Measurements from ENCODE around the gene GPRASP3.
A peak's percentile ranks its signal among the peaks of the same experiment; 100 is the strongest.
"Not testable (repeated sequence)": the region's sequence is repeated elsewhere in the genome, so short reads cannot be mapped to it uniquely, and the experiment has no call there.

Gene GPRASP3

GRCh38 chrX:102720237-102721168 is at the start of gene GPRASP3:
GPRASP3 (plus strand) TSS chrX:102720743; CDS start chrX:102748996, 28,253 bp downstream.
- DNase-seq, result peak; percentile 73

- no peak for DNase-seq
Measured at GRCh38 chrX:102672856-102673255, 47.7 kb upstream of the GPRASP3 start.

GRCh38 chrX:102677479-102677878 is 43.1 kb upstream of the GPRASP3 start:
- DNase-seq, result not testable (repeated sequence)

GRCh38 chrX:102684772-102685520 is 35.6 kb upstream of the GPRASP3 start:
- DNase-seq, result no peak

GRCh38 chrX:102694749-102695148 is 25.8 kb upstream of the GPRASP3 start:
- no peak for DNase-seq

GRCh38 chrX:102696306-102696705 is 24.2 kb upstream of the GPRASP3 start:
- no peak for DNase-seq

- no peak for DNase-seq
Measured at GRCh38 chrX:102697494-102697893, 23.0 kb upstream of the GPRASP3 start.

GRCh38 chrX:102708900-102709299 is 11.6 kb upstream of the GPRASP3 start:
- no peak for DNase-seq

GRCh38 chrX:102711872-102712215 is 8.7 kb upstream of the GPRASP3 start:
- no peak for DNase-seq

- no peak for DNase-seq
Measured at GRCh38 chrX:102712216-102712966, 8.2 kb upstream of the GPRASP3 start, which contains the start of gene GPRASP2. GPRASP2 (plus strand) TSS chrX:102712448; CDS start chrX:102714870, 2,422 bp downstream.

GRCh38 chrX:102712981-102713625 is 7.4 kb upstream of the GPRASP3 start:
- peak; percentile 20 for DNase-seq

GRCh38 chrX:102714994-102715393 is 5.5 kb upstream of the GPRASP3 start:
- no peak for DNase-seq

GRCh38 chrX:102715967-102716366 is 4.6 kb upstream of the GPRASP3 start:
- no peak for DNase-seq

GRCh38 chrX:102721169-102721506 is 595 bp downstream of the GPRASP3 start:
- not testable (repeated sequence) for DNase-seq

- DNase-seq, result no peak
Measured at GRCh38 chrX:102723456-102723855, 2.9 kb downstream of the GPRASP3 start.

GRCh38 chrX:102727761-102728160 is 7.2 kb downstream of the GPRASP3 start:
- DNase-seq, result no peak

GRCh38 chrX:102728646-102729045 is 8.1 kb downstream of the GPRASP3 start:
- no peak for DNase-seq

- no peak for DNase-seq
Measured at GRCh38 chrX:102739657-102740056, 19.1 kb downstream of the GPRASP3 start.

- no peak for DNase-seq
Measured at GRCh38 chrX:102744307-102744706, 23.8 kb downstream of the GPRASP3 start.

GRCh38 chrX:102745513-102745856 is 24.9 kb downstream of the GPRASP3 start:
- DNase-seq, result no peak

GRCh38 chrX:102745857-102746584 is 25.5 kb downstream of the GPRASP3 start:
- DNase-seq, result peak; percentile 19

GRCh38 chrX:102765217-102765616 is 44.7 kb downstream of the GPRASP3 start:
- no peak for DNase-seq

Measured in hematopoietic multipotent progenitor cell treated with erythropoietin and hydrocortisone succinate and interleukin-3 and kit ligand, for 6 days (in vitro differentiated cells).